ENCODE data around the gene FNDC3B.
"Not testable (repeated sequence)": the region's sequence is repeated elsewhere in the genome, so short reads cannot be mapped to it uniquely, and the experiment has no call there.

Gene FNDC3B

DNA sequence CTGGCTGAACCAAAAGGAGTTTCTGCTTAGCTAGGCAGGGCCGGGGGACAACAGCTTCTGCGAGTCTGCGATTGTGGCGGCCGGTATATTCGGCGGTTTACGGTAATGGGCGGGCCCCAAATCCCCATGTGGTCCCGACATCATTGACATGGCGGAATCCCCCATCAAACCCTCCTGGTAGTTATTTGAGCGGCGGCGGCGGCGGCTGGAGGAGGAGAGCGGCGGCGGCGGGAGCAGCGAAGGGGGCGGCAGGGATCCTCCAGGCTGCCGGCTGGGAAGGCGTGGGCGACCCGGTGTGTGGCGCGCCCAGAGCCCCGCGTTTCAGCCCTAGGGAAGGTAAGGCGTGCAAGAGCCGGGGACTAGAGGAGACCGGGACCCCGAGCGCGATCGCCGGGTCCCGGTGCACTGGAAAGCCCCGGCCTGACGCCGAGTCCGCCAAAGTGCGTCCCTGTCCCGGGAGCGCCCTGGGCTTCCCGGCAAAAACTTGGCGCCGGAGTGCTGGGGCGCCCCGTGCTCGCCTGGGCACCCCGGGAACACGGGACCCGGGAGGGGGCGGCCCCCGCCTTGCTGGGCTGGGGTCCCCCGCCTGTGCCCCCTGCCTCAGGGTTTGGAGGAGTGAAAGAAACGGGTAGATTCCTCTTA is at the start of gene FNDC3B:
FNDC3B (plus strand) TSS at position 143 of the 642 bp plus-strand sequence. CDS start 72,902 bp downstream, outside the sequence.
- peak; percentile 96 for DNase-seq

DNA sequence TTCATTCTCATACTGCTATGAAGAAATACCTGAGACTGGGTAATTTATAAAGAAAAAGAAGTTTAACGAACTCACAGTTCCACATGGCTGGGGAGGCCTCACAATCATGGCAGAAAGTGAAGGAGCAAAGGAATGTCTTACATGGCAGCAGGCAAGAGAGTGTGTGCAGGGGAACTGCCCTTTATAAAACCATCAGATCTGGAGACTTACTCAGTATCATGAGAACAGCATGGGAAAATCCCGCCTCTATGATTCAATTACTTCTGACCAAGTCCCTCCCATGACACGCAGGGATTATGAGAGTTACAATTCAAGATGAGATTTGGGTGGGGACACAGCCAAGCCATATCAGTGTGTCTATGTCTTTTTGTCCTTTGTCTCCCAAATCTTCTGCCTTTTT is 49.1 kb upstream of the FNDC3B start:
- peak; percentile 59 for DNase-seq

DNA sequence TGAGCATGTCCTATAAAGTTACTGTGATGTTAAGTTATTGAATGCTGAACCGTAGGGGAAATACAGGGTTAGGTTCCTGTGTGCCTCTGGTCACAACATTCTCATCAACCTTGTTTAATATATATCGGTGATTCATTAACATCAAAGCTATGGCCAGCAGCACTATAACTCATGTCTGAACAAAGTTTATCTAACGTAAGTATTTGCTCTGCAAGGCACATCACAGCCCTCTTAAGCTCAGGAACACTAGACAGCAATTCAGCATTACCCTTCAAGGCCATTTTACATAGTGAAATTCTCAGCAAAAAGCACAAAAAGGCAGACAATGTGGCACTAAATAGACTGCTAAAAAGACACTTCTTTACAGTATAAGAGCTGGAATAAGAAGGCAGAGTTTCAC is 48.2 kb upstream of the FNDC3B start:
- no peak for DNase-seq

DNA sequence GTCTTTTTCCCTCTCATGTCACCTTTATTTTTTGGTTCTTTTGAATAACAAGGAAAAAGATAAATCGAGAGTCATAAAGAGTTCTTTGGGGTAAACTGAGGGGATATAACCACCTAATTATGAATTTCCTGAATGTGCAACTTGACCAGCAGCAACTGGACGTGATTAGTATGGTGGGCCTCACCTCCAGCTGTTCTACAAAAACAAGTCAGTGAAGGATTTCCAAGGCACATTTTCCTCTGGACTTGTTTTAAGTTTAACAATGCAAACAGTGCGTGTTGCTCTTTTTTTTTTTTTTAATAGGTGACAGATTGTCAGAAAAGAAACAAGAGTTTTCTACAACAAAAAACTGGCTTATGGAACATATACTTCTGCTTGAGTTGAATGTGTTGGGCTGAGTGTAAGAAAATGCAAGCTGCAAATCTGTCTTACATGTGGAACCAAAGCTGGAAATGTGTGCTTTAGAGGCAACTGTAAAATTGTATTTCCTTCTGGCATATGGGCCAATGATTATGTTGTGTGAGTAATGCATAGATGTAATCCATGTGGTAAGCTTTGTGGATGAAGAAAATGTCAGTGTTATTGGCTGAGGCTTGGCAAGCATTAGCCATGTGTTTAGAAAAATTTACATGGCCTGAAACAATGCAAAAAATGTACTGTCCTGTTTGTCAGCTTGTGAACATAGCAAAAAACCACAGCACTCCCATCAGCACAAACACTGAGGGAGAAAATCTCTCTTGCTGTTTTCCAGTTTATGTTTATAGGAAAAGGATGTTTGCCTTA is 44.5 kb upstream of the FNDC3B start:
- peak; percentile 55 for DNase-seq

DNA sequence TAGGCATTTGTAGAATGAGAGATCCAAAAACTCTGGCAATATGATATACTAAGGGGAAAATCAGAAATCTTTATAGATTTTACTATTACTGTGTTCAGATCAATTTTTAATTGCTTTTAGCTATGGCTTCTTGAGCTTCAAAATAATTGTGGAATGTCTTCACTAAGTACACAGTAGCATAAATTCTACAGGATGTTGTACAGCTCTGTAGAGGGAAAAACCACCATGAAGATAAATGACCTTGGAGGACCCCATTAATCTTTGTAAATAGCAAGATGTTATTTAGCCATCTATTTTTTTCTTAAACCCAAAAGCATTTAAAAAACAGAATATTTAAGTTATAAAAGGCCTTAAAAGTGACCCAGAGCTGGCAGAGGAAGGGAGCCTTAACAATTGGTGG is 43.9 kb upstream of the FNDC3B start:
- DNase-seq: no peak

DNA sequence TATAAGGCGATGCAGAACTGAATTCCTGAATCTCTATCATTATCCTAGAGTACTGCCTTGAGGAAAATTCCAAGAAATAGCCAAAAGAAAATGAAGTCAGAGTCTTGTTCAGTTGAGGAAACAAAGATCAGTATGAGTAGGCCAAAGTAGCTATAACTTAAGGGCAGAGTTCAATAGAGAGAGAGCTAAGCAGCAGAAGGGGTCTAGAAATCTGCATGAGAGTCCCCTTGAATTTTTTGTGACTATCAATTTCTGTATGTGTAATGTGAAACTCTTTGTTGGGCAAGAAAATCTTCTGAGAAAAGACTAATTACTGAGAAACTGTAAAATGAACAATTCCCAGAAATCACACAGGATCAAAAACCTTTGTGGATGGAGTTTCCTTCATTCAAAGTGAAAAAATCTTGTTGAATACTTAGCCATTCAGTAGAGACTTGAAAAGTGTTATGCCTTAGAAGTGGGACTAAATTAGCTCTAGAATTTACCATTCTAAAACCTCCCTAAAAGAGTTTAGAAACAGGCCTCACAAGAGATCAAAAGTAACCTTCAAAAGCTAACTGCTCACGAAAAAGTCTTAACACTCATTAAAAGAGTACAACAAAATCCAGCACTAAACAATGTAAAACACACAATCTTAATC is 43.1 kb upstream of the FNDC3B start:
- no peak for DNase-seq

DNA sequence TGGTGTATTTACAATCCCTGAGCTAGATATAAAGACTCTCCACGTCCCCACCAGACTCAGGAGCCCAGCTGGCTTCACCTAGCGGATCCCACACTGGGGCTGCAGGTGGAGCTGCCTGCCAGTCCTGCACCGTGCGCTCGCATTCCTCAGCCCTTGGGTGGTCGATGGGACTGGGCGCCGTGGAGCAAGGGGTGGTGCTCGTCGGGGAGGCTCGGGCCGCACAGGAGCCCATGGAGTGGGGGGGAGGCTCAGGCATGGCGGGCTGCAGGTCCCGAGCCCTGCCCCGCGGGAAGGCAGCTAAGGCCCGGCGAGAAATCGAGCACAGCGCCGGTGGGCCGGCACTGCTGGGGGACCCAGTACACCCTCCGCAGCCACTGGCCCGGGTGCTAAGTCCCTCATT is 40.6 kb upstream of the FNDC3B start:
- DNase-seq: not testable (repeated sequence)

DNA sequence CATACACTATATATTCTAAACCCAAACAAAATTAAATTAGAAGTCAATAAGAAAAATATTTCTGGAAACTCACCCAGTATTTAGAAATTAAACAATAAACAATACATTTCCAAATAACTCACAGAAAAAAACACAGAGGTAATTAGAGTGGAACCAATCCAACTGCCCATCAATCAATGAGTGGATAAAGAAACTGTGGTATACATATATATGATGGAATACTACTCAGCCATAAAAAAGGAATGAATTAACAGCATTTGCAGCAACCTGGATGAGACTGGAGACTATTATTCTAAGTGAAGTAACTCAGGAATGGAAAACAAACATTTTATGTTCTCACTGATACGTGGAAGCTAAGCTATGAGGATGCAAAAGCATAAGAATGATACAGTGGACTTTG is 37.8 kb upstream of the FNDC3B start:
- not testable (repeated sequence) for DNase-seq

DNA sequence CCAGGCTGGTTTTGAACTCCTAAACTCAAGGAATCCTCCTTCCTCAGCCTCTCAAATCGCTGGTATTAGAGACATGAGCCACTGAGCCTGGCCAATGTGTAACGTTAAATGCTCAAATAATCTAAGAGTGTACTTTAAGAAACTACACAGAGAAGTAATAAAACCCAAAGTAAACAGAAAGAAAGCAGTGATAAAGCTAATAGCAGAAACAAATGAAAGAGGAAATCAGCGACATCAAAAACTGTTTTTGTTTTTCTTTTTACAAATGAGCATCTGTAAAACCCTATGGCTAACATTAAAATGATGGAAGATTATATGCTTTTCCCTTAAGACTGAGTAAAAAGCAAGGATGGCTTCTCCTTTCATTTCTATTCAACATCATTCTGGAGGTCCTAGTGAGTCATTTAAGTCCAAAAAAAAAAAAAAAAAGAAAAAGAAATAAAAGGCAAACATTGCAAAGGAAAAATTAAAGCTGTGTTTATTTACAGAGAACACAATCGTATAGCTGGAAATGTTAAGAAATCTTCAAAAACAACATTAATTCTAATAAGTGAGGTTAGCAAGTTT is 36.8 kb upstream of the FNDC3B start:
- no peak for DNase-seq

DNA sequence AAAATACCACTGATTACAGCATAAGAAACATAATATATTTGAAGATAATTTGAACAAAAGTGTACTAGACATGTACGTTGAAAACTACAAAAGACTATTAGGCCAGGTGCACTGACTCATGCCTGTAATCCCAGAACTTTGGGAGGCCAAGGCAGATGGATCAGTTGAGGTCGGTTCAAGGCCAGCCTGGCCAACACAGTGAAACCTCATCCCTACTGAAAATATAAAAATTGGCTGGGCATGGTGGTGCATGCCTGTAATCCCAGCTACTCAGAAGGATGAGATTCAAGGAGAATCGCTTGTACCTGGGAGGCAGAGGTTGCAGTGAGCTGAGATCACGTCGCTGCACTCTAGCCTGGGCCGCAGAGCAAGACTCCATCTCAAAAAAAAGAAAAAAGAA is 36.2 kb upstream of the FNDC3B start:
- DNase-seq: no peak

DNA sequence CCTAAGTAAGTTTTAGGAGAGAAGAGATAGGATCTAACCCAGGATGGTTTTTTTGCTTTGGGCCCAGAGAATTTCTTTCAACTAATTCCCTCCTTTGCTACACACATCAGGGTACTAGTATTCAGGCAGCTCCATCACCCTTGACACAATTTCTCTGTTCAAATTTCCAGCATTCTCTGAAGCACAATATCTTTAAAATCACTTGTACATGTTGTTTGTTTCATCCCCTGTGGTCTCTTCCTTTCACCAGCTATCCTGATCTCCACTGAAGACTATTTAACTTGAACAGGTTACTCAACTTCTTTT is 32.4 kb upstream of the FNDC3B start:
- DNase-seq: no peak

DNA sequence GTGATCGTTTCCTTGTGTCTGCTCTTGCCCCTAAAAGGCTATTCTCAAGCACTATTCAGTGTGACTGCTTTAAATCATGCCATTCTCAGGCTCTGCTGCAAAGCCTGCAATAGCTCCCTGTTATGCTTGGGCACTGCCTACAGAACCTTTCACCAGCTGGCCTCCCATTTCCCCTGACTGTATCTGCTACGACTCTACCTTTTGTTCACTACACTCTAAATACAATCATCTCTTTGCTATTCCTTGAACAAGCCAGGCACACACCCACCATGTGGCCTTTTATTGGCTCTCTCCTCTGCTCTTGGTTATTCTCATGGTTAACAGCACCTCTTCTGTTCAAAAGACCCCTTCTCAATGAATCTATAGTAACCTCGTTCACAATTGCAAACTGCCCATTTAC is 29.6 kb upstream of the FNDC3B start:
- DNase-seq: no peak

DNA sequence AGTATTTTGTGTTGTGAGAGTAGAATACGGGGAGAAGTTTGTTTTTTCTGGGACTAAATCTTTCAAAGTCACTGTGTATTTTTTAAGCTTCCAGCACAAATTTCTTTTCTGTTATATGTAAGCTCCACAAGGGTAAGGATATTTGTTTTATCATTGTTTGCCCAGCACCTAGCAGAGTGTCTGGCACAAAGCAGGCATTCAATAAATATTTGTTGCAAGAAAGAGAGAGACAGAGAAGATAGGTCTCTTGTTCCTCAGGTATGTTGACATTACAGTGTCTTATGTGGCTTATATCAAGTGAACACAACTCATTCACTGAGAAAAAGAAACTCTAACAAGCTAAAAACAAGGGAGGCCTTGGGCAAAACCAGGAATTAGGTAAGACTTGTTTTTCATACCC is 26.6 kb upstream of the FNDC3B start:
- no peak for DNase-seq

DNA sequence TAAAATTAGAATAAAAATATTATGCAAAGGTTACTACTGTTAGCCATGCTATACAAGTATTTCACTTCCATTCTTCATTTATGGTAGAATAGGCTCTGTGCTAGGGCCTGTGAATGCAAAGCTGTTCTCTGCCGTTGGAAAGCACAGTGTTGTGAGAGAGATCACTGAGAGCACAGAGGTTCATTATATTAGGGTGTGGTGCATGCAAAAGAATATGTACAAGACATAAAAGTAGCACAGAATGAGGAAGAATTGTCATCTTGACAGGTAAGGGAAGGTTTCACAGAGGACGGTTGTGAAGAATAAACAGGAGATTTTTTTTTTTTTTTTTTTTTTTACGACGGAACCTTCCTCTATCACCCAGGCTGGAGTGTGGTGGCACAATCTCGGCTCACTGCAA is 25.2 kb upstream of the FNDC3B start:
- no peak for DNase-seq

DNA sequence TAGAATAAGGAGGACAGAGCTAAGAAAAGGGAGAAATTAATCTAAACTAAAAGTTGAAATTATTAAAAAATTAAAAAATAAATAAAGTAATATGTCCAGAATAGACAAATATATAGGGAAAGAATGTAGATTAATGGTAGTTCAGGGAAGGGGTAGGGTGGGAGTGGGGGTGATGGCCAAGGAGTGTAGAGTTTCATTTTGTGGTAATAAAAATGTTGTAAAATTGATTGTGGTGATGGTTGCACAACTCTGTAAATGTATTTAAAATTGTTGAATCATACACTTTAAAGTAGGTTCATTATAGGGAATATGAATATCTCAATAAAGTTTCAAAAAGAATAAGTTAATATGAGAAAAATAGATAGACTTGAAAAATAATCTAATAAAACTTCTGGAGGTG is 21.0 kb upstream of the FNDC3B start:
- no peak for DNase-seq

DNA sequence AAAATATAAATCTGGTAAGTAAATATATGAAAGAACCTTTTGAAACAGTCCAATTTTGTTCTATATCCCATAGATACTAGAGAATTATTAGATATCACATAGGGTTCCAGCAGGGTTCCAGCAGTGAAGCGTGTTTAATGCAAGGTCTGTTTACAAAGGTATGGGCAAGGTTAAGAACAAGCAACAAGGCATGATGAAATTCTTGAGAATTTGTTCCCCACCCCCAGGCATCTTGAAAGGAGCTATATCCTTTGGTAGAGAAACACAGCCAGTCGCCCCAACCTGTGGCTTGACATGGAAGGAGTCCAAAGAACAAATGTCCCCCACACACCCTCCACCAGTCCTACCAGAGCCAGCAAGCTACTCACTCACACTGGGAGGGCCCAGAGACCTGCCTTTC is 18.6 kb upstream of the FNDC3B start:
- DNase-seq: no peak

DNA sequence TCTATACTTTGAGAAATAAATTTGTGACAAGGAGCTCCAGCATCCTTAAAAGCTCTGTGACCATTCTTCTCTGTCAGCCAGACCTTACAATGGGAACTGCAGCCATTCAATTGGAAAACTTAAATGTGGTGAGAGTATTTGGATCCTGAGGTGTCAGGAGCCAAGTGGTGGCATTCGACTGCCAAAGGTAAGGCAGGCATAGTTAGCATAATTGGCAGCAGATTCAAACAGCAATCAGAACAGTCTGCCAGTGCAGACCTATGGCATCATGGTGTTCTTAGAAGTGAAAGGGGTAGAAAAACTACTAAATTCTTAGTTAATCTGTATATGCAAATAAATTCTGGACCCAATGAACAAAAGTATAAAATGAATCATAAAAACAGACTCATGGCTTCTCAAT is 18.2 kb upstream of the FNDC3B start:
- no peak for DNase-seq

DNA sequence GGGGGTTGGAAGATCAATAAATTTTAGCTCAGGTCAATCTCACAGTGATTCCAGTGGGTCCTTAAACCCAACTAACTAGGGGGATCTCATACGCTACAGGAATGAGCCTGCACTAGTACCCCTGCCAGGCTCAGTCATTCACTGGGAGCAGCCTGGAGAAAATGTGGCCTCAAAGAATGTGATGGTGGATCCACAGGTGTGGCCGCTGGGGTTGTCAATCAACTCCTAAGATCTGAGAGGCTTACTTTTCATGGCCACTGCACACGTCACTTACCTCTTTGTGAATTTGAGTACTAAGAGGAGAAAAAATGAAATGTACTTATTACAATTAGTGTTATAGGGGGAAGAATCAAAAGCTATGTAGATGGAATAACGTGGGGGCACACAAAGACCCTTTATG is 17.5 kb upstream of the FNDC3B start:
- no peak for DNase-seq

DNA sequence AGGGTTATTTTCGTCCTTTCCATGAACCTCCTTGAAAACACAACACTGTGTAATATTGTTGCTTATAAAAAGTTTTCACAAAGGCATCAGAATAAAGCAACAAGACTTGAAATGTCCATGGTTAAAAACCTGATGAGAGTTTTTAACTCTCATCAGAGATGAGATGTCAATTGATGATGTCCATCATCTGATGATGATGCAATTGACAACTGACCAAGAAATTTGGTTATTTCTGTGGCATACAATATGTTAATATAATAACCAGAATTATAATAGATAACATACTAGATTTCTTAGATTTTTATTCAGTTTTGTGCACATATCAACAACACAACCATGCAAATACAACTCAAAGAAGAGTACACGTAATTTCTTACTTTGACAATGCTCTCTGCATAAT is 15.5 kb upstream of the FNDC3B start:
- no peak for DNase-seq

DNA sequence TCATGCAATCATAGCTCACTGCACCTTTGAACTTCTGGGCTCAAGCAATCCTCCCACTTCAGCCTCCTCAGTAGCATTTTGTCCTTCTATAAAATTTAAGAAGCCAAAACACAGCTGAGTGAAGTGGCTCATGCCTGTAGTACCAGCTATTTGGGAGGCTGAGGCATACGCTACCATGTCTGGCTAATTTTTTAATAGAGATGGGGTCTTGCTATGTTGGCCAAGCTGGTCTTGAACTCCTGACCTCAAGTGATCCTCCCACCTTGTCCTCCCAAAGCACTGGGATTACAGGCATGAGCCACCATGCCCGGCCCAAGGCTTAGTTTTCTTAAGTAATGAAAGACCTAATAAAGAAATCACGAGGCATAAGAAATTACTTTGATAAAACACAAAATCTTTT is 14.7 kb upstream of the FNDC3B start:
- DNase-seq: no peak

DNA sequence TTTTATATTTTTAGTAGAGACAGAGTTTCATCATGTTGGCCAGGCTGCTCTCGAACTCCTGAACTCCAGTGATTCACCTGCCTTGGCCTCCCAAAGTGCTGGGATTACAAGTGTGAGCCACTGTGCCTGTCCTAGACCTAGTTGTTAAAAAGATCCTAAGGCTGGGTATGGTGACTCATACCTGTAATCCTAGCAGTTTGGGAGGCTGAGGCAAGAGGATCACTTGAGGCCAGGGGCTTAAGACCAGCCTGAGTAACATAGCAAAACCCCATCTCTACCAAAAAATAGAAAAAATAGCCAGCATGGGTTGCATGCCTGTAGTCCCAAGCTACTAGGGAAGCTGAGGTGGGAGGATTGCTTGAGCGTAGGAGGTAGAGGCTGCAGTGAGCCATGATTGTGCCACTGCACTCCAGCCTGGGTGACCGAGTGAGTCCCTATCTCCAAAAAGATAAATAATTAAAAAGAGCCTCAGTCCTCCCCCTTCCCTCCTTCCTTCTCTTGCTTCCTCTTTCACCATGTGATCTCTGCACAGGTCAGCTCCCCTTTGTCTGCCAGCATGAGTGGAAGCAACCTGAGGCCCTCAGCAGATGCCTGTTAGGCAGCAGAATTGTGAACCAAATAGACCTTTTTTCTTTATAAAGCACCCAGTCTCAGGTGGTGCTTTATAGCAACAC is 9.8 kb upstream of the FNDC3B start:
- peak; percentile 17 for DNase-seq

DNA sequence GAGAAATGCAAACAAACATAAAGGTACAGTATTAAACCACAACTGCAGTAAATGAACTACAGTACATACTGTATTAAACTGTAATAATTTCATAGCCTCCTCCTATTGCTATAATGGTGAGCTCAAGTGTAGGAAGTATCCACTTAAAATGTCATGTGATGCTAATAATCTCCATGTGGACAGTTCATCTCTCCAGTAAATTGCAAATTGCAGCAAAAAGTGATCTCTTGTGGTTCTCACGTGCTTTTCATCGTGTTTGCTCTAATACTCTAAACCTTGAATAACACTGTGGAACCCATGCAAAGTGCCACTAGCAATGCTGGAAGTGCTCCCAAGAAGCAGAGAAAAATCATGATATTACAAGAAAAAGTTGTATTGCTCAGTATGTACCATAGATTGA is 9.2 kb upstream of the FNDC3B start:
- no peak for DNase-seq

DNA sequence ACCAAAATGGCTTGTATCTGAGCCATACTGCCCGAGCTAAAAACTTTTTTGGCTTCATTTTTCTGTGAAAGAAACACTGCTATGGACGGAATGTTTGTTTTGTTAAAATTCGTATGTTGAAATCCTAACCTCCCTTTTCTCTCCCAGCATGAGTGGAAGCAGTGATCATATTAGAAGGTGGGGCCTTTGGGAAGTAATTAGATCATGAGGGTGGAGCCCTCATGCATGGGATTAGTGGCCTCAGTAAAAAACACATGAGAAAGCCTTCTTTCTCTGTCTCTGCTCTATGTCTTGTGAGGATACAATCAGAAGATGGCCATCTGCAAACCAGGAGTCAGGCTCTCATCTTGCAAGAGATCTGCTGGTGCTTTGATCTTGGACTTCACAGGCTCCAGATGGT is 7.4 kb upstream of the FNDC3B start:
- no peak for DNase-seq

DNA sequence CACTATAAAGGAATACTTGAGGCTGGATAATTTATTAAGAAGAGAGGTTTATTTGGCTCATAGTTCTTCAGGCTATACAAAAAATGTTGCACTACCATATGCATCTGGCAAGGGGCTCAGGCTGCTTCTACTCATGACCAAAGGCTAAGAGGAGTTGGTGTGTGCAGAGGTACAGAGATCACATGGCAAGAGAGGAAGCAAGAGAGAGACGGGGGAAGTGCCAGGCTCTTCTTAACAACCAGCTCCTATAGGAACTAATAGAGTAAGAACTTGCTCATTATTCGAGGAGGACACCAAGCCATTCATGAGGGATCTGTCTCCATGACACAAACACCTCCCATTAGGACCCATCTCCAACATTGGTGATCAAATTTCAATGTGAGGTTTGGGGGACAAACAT is 6.0 kb upstream of the FNDC3B start:
- DNase-seq: peak; percentile 57

All from inflammatory macrophage treated with lipopolysaccharide for 4 hours (primary cell).